K562 (cell line): ENCODE measurements around the gene SLAMF6. TPM values are rescaled to one million over a fixed set of nuclear protein-coding genes. Genes with fewer than 3 reads are reported as not detected.

Experiments
- CREB3 ChIP-seq: fragments of 450-650 bp; conservative IDR thresholded peaks from 2 replicates; pipeline ENCODE4 v1.6.1; 2016; ENCODE audit warnings: missing genetic modification characterization, low read depth, mild to moderate bottlenecking, missing compliant biosample characterization, moderate library complexity
- CREB3L1 ChIP-seq: fragments of 450-650 bp; IDR thresholded peaks from 2 replicates; pipeline ENCODE4 v1.6.1; 2014; ENCODE audit warnings: low read depth, mild to moderate bottlenecking, moderate library complexity, borderline replicate concordance
- CUX1 ChIP-seq: fragments of 200-800 bp; sonication (Bioruptor generic); IDR thresholded peaks from 2 replicates; pipeline ENCODE4 v1.6.1; 2016; ENCODE audit warnings: missing genetic modification characterization, missing compliant biosample characterization
- DDX20 ChIP-seq: fragments of 450-650 bp; IDR thresholded peaks from 2 replicates; pipeline ENCODE4 v1.6.1; 2016; ENCODE audit warnings: missing genetic modification characterization, low read depth, mild to moderate bottlenecking, missing compliant biosample characterization, moderate library complexity
- GABPA ChIP-seq: fragments of 200-800 bp; sonication (Bioruptor generic); conservative IDR thresholded peaks from 2 replicates; pipeline ENCODE4 v1.6.1; 2016; ENCODE audit warnings: low read depth, missing genetic modification characterization, missing compliant biosample characterization
- KLF1 ChIP-seq: fragments of 450-650 bp; IDR thresholded peaks from 2 replicates; pipeline ENCODE4 v1.6.1; 2016; ENCODE audit warnings: missing genetic modification characterization, missing compliant biosample characterization
- RBFOX2 ChIP-seq: fragments of 200-400 bp; formaldehyde crosslinking; IDR thresholded peaks from 2 replicates; pipeline ENCODE4 v1.6.1; 2017; ENCODE audit warnings: low read depth, mild to moderate bottlenecking, low read length, moderate library complexity
- TEAD1 ChIP-seq, 2 experiments: fragments of 450-650 bp in 1 of 2; sonication (generic) in 1 of 2; formaldehyde crosslinking; IDR thresholded peaks; 2 replicates each; pipeline versions ENCODE4 v1.4.0 to v1.8.0; 2020 to 2022; ENCODE audit warnings: mild to moderate bottlenecking in 2 of 2, missing genetic modification reagents in 1 of 2
- TOE1 ChIP-seq, 2 experiments: fragments of 450-650 bp in 1 of 2; sonication (generic) in 1 of 2; formaldehyde crosslinking in 1 of 2; IDR thresholded peaks; 2 replicates each; pipeline versions ENCODE4 v1.7.1 to v1.8.0; 2016 to 2022; ENCODE audit warnings: borderline replicate concordance in 2 of 2, mild to moderate bottlenecking in 2 of 2, antibody characterized with exemption in 1 of 2, inconsistent platforms in 1 of 2, low read depth in 1 of 2, missing genetic modification reagents in 1 of 2, moderate library complexity in 1 of 2
- ZNF609 ChIP-seq: sonication (generic); formaldehyde crosslinking; IDR thresholded peaks from 2 replicates; pipeline ENCODE4 v1.8.1; 2023; ENCODE audit warnings: missing genetic modification reagents, mild to moderate bottlenecking, borderline replicate concordance
- ZNF780A ChIP-seq: fragments of 250-450 bp; sonication (Bioruptor Pico); IDR thresholded peaks from 2 replicates; pipeline ENCODE4 v1.5.0; 2021; ENCODE audit warnings: mild to moderate bottlenecking
- polyA plus RNA-seq, 8 experiments: library from polyadenylated mRNA; depleted of rRNA in 4 of 8; stranded (reverse) in 5 of 8; unstranded in 3 of 8; fragments of >200 nt; fragmentation: Nextera tagmentation in 2 of 8; fragmentation: Illumina TruSeq in 1 of 8; extraction: Ambion mirVana in 2 of 8; extraction: Trizol in 1 of 8; gene quantifications; 2 replicates each; pipeline versions ENCODE4 v1.2.1 to v1.2.3, GENCODE V29; 2011 to 2014; ENCODE audit warnings: inconsistent platforms in 1 of 8, missing spikeins in 1 of 8
- total RNA-seq, 7 experiments: library from RNA; depleted of rRNA in 6 of 7; stranded (reverse); fragments of >200 nt in 6 of 7; fragmentation: Illumina TruSeq in 2 of 7; extraction: Trizol in 2 of 7; gene quantifications; 2 replicates each; pipeline versions ENCODE4 v1.2.1 to v1.2.3, GENCODE V29; 2011 to 2021; ENCODE audit warnings: low replicate concordance in 1 of 7

Gene SLAMF6
- total and polyA plus RNA-seq, 9 of the 15 experiments (the other 6 are each of a cell fraction or from before 2014, with no cell fraction given): 0.56 to 4.8 (median 1.1) TPM

- TF ChIP-seq ZNF609 (CRISPR knock-in tag): no peak
- 0 out of 2 replicates have a peak, but pooled peaks have one; percentile 41 for TF ChIP-seq GABPA (tag)
- TF ChIP-seq TEAD1 (CRISPR knock-in tag; IDR thresholded peaks at IDR 0.05): 0 out of 4 replicates have a peak, but pooled peaks of 1 of the 2 experiments have one; percentile 10
- no peak for TF ChIP-seq TOE1 (IDR thresholded peaks at IDR 0.05; ENCODE audit: borderline replicate concordance)
- TF ChIP-seq TOE1 (CRISPR knock-in tag; IDR thresholded peaks at IDR 0.05; ENCODE audit: borderline replicate concordance, low read depth): no peak
- TF ChIP-seq CUX1 (CRISPR knock-in tag): no peak
- TF ChIP-seq KLF1: no peak
- no peak for TF ChIP-seq ZNF780A
- TF ChIP-seq DDX20 (tag): peak; percentile 58; the same call in 1 of the 2 replicates
- TF ChIP-seq RBFOX2: 0 out of 2 replicates have a peak, but pooled peaks have one; percentile 37
- peak; percentile 65; the same call in 1 of the 2 replicates for TF ChIP-seq CREB3 (tag)
- no peak for TF ChIP-seq CREB3L1
Measured at GRCh38 chr1:160550572-160551034, 27.5 kb upstream of the SLAMF6 start (continued).
